Ishikawa (cell line): Measurements from ENCODE around the gene FGR.

Experiments
- CEBPB ChIP-seq: IDR thresholded peaks from 2 replicates; pipeline ENCODE4 v1.6.1; 2012
- CREB1 ChIP-seq: IDR thresholded peaks from 2 replicates; pipeline ENCODE4 v1.6.1; 2012; ENCODE audit warnings: low read depth
- EGR1 ChIP-seq: IDR thresholded peaks from 2 replicates; pipeline ENCODE4 v1.6.1; 2012
- EP300 ChIP-seq: IDR thresholded peaks from 2 replicates; pipeline ENCODE4 v1.6.1; 2012; ENCODE audit warnings: borderline replicate concordance
- FOXM1 ChIP-seq: IDR thresholded peaks from 2 replicates; pipeline ENCODE4 v1.6.1; 2012; ENCODE audit warnings: low read depth, borderline replicate concordance
- NFIC ChIP-seq: IDR thresholded peaks from 2 replicates; pipeline ENCODE4 v1.6.1; 2012
- RAD21 ChIP-seq: IDR thresholded peaks from 2 replicates; pipeline ENCODE4 v1.6.1; 2012; ENCODE audit warnings: low read depth
- TAF1 ChIP-seq: IDR thresholded peaks from 2 replicates; pipeline ENCODE4 v1.6.1; 2012; ENCODE audit warnings: low read depth, mild to moderate bottlenecking
- TCF12 ChIP-seq: IDR thresholded peaks from 2 replicates; pipeline ENCODE4 v1.6.1; 2012; ENCODE audit warnings: low read depth
- TEAD4 ChIP-seq: IDR thresholded peaks from 2 replicates; pipeline ENCODE4 v1.6.1; 2012
- YY1 ChIP-seq: IDR thresholded peaks from 2 replicates; pipeline ENCODE4 v1.6.1; 2012; ENCODE audit warnings: low read depth
- ZBTB7A ChIP-seq: IDR thresholded peaks from 2 replicates; pipeline ENCODE4 v1.6.1; 2012; ENCODE audit warnings: low read depth
- TF ChIP-seq, protein P1 (sequence below): IDR thresholded peaks from 2 replicates; pipeline ENCODE4 v1.6.1; 2012
- TF ChIP-seq, protein P2 (sequence below): IDR thresholded peaks from 2 replicates; pipeline ENCODE4 v1.6.1; 2012; ENCODE audit warnings: low read depth, mild to moderate bottlenecking
- TF ChIP-seq, protein P3 (sequence below): IDR thresholded peaks from 2 replicates; pipeline ENCODE4 v1.6.1; 2012

The FGR gene

DNA sequence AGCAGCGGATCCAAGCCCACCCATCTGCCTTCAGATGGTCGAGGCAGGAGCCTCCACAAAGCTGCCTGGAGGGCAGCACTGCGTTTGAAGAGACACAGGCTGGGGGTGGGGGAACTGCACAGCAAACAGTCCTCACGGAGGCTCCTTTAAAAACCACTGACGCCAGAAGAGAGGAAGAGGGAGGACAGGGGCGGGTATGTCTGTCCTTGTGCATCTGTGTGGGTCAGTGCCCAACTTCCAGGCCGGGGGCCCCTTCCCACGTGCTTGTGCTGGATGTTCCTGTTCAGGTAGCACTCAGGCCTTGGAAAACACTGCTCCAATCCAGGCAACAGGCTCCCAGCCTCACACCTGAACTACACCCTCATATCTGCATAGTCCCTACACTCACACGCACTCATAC, 38.7 kb downstream of the FGR start:
- TF ChIP-seq, protein P1, sequence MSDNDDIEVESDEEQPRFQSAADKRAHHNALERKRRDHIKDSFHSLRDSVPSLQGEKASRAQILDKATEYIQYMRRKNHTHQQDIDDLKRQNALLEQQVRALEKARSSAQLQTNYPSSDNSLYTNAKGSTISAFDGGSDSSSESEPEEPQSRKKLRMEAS, result no peak
- no peak for TF ChIP-seq NFIC
- TF ChIP-seq CEBPB, result no peak

DNA sequence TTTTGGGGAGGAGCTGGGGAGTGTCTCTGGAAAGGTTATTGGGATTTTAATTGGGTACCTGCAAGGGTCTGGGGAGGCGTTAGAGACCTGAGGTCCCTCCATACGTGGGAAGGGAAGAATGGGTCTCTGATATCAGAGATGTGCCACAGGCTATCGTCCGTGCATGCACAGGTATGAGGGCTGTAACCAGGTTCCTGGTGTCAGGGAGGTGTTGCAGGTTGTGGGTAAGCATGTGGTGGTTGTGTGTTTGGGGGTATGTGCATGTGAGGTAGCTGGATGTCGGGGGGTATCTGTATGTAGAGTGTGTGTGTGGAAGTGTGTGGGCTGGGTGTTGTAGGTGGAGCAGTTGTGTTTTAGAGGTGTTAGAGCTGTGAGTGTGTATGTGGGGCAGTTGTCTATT, 39.4 kb downstream of the FGR start:
- TF ChIP-seq CEBPB (no peak), TAF1 (no peak), EP300 (no peak), RAD21 (no peak), EGR1 (no peak), YY1 (no peak)
- TF ChIP-seq, protein P1, result no peak

DNA sequence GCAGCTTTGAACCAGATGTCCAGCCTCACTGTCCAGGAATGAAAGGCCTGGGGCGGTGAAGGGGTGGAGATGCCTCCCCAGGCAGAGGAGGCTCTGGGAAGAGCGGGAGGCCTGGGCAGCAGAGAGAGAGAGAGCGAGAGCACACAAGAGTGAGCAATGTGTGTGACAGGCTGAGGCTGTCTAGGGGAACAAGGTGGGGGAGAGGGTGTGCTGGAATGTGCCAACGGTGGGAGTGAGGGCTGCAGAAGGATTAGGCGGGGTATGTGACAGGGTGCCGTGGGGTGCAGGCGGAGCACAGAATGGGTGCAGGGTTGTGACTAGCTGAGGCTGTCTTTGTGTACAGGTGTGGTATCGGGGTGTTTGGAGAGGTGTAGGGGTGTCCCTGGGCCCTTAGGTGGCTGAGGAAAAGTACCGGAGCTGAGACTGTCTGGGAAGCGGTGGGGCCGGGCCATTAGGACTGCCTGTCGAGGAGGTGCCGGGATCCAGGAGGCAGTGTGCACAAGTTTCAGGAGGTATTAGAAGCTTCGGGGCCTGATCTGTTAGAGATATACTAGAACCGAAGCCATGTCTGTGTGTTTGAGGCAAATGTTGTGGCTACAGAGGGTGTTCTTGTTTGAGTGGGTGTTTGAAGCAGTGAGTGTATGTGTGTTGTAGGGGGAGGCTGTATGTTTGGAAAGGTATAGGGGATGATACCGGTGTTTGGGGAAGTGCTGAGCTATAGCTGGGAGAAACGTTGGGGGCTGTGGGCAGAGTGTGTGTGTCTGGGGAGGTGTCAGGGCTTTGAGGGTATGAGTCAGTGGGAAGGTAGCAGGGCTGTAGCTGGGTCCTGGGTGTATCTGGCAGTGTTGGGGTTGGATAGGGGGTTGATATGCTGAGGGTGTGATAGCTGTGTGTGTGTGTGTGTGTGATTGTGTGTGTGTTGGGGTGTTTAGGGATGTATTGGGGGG, 40.1 kb downstream of the FGR start:
- TF ChIP-seq EGR1, result no peak
- TF ChIP-seq TAF1, result no peak
- TF ChIP-seq CEBPB, result no peak
- TF ChIP-seq FOXM1, result no peak
- TF ChIP-seq, protein P2, sequence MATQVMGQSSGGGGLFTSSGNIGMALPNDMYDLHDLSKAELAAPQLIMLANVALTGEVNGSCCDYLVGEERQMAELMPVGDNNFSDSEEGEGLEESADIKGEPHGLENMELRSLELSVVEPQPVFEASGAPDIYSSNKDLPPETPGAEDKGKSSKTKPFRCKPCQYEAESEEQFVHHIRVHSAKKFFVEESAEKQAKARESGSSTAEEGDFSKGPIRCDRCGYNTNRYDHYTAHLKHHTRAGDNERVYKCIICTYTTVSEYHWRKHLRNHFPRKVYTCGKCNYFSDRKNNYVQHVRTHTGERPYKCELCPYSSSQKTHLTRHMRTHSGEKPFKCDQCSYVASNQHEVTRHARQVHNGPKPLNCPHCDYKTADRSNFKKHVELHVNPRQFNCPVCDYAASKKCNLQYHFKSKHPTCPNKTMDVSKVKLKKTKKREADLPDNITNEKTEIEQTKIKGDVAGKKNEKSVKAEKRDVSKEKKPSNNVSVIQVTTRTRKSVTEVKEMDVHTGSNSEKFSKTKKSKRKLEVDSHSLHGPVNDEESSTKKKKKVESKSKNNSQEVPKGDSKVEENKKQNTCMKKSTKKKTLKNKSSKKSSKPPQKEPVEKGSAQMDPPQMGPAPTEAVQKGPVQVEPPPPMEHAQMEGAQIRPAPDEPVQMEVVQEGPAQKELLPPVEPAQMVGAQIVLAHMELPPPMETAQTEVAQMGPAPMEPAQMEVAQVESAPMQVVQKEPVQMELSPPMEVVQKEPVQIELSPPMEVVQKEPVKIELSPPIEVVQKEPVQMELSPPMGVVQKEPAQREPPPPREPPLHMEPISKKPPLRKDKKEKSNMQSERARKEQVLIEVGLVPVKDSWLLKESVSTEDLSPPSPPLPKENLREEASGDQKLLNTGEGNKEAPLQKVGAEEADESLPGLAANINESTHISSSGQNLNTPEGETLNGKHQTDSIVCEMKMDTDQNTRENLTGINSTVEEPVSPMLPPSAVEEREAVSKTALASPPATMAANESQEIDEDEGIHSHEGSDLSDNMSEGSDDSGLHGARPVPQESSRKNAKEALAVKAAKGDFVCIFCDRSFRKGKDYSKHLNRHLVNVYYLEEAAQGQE, result no peak
- no peak for TF ChIP-seq CREB1
- TF ChIP-seq, protein P1, result no peak
- TF ChIP-seq YY1, result no peak
- no peak for TF ChIP-seq RAD21
- no peak for TF ChIP-seq TEAD4
- TF ChIP-seq, protein P3, sequence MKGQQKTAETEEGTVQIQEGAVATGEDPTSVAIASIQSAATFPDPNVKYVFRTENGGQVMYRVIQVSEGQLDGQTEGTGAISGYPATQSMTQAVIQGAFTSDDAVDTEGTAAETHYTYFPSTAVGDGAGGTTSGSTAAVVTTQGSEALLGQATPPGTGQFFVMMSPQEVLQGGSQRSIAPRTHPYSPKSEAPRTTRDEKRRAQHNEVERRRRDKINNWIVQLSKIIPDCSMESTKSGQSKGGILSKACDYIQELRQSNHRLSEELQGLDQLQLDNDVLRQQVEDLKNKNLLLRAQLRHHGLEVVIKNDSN, result no peak
- no peak for TF ChIP-seq NFIC
- TF ChIP-seq ZBTB7A, result no peak
- no peak for TF ChIP-seq TCF12

DNA sequence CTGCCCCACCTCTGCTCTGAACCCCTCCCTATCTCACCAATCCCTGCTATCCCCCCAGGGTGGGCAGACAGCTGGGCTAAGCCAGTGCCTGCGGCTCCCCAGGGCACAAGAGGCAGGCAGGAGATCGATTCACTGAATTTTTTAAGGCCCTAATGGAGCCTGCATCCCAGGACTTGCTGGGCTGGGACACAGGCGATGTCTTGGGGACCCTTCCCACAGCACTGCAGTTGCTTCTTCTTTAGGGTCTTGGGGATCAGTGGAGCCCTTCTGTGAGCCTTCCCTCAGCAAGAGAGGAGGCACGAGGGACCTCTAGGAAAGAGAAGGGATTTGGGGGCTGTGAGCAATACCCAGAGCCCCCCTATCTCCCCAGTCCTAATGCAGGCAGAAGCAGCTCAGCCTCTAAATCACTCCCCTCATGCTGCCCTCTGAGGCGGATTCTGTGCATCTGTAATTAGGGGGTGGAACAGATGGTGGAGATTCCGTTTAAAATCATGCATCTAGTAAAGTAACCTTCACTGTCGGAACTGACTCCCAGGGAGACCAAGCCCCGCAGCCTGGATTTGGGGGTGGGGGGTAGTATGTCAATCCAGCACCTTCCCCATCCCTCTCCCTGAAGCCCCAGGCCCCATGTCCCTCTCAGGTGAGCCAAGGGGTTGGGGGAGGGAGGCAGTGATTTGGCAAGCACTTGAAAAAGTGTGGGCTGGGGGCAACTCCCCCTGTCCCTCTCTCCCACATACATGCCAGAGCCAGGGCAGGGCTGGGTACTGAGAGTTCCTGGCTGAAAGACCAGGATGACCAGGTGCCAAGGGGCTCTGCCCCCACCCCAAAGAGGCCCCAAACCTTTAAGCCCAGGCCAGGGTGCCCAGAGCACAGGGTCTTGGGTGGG, 41.1 kb downstream of the FGR start:
- TF ChIP-seq FOXM1, result no peak

DNA sequence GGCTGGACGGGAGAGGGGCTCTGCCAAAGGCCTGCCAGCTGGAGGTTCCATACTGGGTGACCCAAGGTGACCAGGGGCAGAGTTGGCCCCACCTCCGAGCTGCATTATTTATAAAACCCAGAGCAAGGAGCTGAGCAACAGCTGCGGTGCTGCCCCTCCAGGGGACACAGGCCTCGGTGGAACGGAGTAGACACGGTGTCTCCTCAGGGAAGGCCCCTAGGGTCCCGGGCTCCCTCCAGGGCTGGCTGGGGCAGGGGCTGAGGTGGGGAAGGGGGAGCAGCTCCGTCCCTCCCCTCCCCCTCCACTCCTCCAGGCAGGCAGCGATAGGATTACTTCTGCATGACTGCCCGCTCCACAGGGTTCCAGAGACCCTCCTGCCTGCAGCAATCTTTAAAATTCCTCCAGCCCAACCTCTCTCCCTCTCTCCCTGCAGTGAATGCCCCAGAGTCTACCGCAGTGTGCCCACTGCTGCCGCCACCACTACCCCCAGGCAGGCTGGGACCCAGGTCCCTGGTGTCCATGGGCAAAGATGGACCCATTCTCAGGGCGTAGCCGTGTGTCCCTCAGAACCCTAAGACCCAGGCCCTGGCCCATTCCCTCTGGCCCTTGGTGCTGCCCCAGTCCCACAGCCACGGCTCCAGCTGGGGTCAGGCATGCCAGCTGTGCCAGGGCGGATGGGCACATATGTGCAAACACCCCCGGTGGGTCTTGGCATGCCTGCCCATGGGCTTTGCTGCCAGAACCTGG, 41.9 kb downstream of the FGR start:
- no peak for TF ChIP-seq ZBTB7A
- TF ChIP-seq, protein P1, result no peak

DNA sequence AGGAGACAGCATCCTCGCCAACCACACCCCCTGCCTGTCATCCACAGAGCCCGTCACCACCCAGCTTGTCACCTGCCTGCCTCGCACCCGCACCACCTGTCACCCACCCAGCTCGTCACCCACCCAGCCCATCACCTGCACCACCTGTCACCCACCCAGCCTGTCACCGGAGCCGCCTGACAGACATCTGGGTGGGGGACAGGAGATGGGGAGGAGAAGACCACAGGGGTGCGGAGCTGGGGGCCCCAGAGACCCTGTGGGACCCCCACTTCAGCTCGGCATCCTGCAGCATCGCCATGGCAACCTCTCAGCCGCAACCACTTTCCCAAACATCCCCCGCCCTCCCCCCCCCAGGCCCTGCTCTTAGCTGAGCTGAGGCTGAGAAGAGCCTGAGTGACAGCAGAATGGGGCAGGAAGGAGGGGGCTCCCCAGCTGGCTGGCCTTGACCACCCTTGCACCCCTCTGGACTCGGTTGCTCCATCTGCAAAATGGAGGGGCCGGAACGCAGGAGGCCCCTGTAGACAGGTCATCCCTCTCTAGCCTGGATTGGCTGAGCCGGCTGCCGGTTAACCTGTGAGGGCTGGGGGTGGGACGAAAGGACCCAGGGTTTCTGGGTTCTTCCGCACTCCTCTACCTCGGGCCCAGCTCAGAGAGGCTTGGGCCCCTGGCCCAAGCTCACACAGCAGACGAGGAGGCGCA, 42.6 kb downstream of the FGR start:
- TF ChIP-seq ZBTB7A (no peak), NFIC (no peak), RAD21 (no peak), EGR1 (no peak), FOXM1 (no peak), CEBPB (no peak), TEAD4 (no peak), YY1 (no peak), TCF12 (no peak)
- TF ChIP-seq, protein P1, result no peak
- TF ChIP-seq, protein P3, result no peak
- TF ChIP-seq, protein P2, result no peak
